SU-DHL-6 (cell line): ENCODE results near the gene ADARB2.

Source experiments
- EZH2phosphoT487 ChIP-seq: fragments of 200-600 bp; sonication (generic), shearing (Covaris generic); conservative IDR thresholded peaks from 2 replicates; pipeline ENCODE4 v1.6.1; 2018; ENCODE audit warnings: mild to moderate bottlenecking, antibody characterized with exemption, low read length, moderate library complexity, mixed read lengths
- TF ChIP-seq, protein P1 (sequence below): fragments of 200-600 bp; sonication (generic); IDR thresholded peaks from one replicate; pipeline ENCODE4 v1.5.1; 2017; ENCODE audit warnings: antibody characterized with exemption, mild to moderate bottlenecking, low read length, moderate library complexity; ENCODE audit not compliant: insufficient read depth, poor library complexity, severe bottlenecking

DNA sequence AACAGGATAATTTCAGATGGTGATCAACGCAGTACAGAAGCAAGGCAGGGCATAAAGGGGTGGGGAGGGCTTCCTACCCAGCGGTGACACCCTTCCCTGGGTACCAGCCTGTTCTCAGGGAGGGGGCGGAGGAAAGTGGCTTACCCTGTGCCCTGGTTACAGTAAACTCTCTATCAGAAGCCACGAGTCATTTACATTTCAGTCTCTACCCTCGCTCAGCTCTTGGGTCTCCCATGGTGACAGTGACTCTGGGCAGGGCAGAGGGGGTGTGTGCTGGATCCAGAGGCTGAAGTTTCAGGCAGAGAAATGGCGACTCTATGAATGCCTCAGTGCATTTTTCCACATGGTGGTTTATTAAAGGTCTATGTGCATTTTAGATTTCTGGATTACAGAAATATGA lies 107.0 kb downstream of the ADARB2 start:
- TF ChIP-seq EZH2phosphoT487 = no peak
- TF ChIP-seq, protein P1, sequence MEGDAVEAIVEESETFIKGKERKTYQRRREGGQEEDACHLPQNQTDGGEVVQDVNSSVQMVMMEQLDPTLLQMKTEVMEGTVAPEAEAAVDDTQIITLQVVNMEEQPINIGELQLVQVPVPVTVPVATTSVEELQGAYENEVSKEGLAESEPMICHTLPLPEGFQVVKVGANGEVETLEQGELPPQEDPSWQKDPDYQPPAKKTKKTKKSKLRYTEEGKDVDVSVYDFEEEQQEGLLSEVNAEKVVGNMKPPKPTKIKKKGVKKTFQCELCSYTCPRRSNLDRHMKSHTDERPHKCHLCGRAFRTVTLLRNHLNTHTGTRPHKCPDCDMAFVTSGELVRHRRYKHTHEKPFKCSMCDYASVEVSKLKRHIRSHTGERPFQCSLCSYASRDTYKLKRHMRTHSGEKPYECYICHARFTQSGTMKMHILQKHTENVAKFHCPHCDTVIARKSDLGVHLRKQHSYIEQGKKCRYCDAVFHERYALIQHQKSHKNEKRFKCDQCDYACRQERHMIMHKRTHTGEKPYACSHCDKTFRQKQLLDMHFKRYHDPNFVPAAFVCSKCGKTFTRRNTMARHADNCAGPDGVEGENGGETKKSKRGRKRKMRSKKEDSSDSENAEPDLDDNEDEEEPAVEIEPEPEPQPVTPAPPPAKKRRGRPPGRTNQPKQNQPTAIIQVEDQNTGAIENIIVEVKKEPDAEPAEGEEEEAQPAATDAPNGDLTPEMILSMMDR = no peak
